CD4-positive, alpha-beta memory T cell (primary cell): ENCODE data around the gene PARK7. TPM values are rescaled to one million over a fixed set of nuclear protein-coding genes. Genes with fewer than 3 reads are reported as not detected.

Experiments used
- CTCF ChIA-PET: fragments of 350-600 bp; sonication (Branson Sonifier 250); formaldehyde crosslinking; loops from one replicate; lab custom pipeline; 2021; ENCODE audit warnings: inconsistent platforms; ENCODE audit not compliant: partially characterized antibody; lab: Charles Lee
- POLR2A ChIA-PET: fragments of 350-600 bp; sonication (Branson Sonifier 250); formaldehyde crosslinking; loops from one replicate; lab custom pipeline; 2021; ENCODE audit not compliant: partially characterized antibody; lab: Charles Lee
- DNase-seq, 5 donors: peaks; one replicate each; pipeline versions ENCODE4 v3.0.0 to v3.0.0-alpha.2; 2020 to 2022; ENCODE audit warnings: mixed read lengths in 1 of 5
- H3K27ac ChIP-seq: one replicate; pipeline ENCODE4 v1.7.0; 2013; ENCODE audit warnings: low read depth, low read length
- H3K27me3 ChIP-seq: 2 replicates; pipeline ENCODE4 v1.7.0; 2013; ENCODE audit warnings: mild to moderate bottlenecking, low read length, moderate library complexity; ENCODE audit not compliant: insufficient read depth
- H3K36me3 ChIP-seq: 2 replicates; pipeline ENCODE4 v1.7.0; 2013; ENCODE audit warnings: mild to moderate bottlenecking, low read length, moderate library complexity; ENCODE audit not compliant: insufficient read depth
- H3K4me1 ChIP-seq: 2 replicates; pipeline ENCODE4 v1.7.0; 2013; ENCODE audit warnings: mild to moderate bottlenecking, low read length, moderate library complexity; ENCODE audit not compliant: insufficient read depth
- H3K4me3 ChIP-seq, 2 donors: one replicate each; pipeline ENCODE4 v1.7.0; 2013; ENCODE audit warnings: low read length in 2 of 2, mild to moderate bottlenecking in 1 of 2
- H3K9me3 ChIP-seq, 2 donors: one replicate each; pipeline ENCODE4 v1.7.0; 2013; ENCODE audit warnings: low read length in 2 of 2, control low read depth in 1 of 2; ENCODE audit not compliant: control insufficient read depth in 1 of 2
- H3K27ac Mint-ChIP-seq, 7 donors: one replicate each; pipeline ENCODE4 v1.8.0; 2020 to 2021; ENCODE audit warnings: mixed read lengths in 7 of 7, mild to moderate bottlenecking in 6 of 7, inconsistent platforms in 3 of 7, moderate library complexity in 3 of 7
- H3K27me3 Mint-ChIP-seq, 2 donors: one replicate each; pipeline ENCODE4 v1.8.0; 2020 to 2021; ENCODE audit warnings: mixed read lengths in 2 of 2
- H3K36me3 Mint-ChIP-seq, 2 donors: one replicate each; pipeline ENCODE4 v1.8.0; 2020 to 2021; ENCODE audit warnings: mixed read lengths in 2 of 2, inconsistent platforms in 1 of 2, mild to moderate bottlenecking in 1 of 2
- H3K4me1 Mint-ChIP-seq, 4 donors: one replicate each; pipeline ENCODE4 v1.8.0; 2020 to 2021; ENCODE audit warnings: mixed read lengths in 4 of 4, mild to moderate bottlenecking in 1 of 4
- H3K4me3 Mint-ChIP-seq, 8 donors: one replicate each; pipeline ENCODE4 v1.8.0; 2020 to 2021; ENCODE audit warnings: mixed read lengths in 8 of 8, mild to moderate bottlenecking in 7 of 8, moderate library complexity in 6 of 8, inconsistent platforms in 3 of 8
- H3K9me3 Mint-ChIP-seq, 8 donors: one replicate each; pipeline ENCODE4 v1.8.0; 2020 to 2021; ENCODE audit warnings: mixed read lengths in 8 of 8, mild to moderate bottlenecking in 5 of 8, inconsistent platforms in 3 of 8, moderate library complexity in 1 of 8
- intact Hi-C: fragments of 100-400 bp; cut with micrococcal nuclease; formaldehyde crosslinking; loops from one replicate; pipeline ENCODE4 v1.15.1; 2023
- polyA plus RNA-seq, 2 donors: library from polyadenylated mRNA; unstranded; fragments of 300-500 nt; fragmentation: Illumina TruSeq; gene quantifications; one replicate each; pipeline ENCODE4 v1.2.3, GENCODE V29; 2021
- total RNA-seq, 2 experiments: library from RNA; stranded (reverse); gene quantifications; one replicate each; pipeline ENCODE4 v1.2.3, GENCODE V29; 2021

The PARK7 gene
- total and polyA plus RNA-seq, 4 experiments from 2014 or later, result 112 to 381 (median 232) TPM

DNA sequence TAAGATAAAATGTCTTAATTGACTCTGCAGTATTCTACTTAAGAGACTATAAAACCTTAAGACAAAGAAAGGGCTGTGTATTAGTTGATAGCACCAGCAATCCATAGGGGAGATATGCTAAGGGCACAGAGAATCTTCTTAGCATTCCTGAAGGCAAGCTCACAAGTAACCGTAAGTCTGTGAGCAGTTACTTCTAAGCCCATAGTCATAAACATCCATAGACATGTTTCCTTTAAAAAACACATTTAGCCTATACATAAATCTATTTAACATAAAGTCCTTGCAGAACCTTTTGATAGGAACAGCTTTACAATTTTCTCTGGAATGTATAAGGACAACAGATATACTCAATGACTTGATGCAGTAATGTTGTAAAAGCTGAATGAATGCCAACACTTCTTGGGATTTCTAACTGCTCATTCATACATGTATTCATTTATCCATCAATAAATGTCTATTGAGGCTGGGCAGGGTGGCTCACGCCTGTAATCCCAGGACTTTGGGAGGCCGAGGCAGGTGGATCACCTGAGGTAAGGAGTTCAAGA is 70.9 kb downstream of the PARK7 start:
- Histone ChIP-seq H3K4me1 (no peaks in the 10 kb centered on the region), H3K27ac (no peak overlapping the region), H3K4me3 (no peak overlapping the region), H3K27me3 (no peaks in the 10 kb centered on the region), H3K36me3 (no peaks in the 10 kb centered on the region), H3K9me3 (no peaks in the 10 kb centered on the region)
- ChIA-PET CTCF (interaction anchor here (0.5 to 5.2 kb wide), 12 partner anchors 8 to 403 kb away, joined by 3 to 56 read pairs (median 8); partner anchors contain the start of gene SLC45A1), POLR2A (interaction anchor here (0.6 kb wide), 1 partner anchor 19 kb away, joined by 3 read pairs; no protein-coding TSS in a partner anchor)
- no peaks in the 10 kb centered on the region for H3K36me3 Mint-ChIP-seq
- H3K27ac Mint-ChIP-seq, result no peak overlapping the region
- no peaks in the 10 kb centered on the region for H3K9me3 Mint-ChIP-seq
- no peak for DNase-seq
- intact Hi-C loops, result loop anchor here (10.0 kb wide), 1 partner anchor 182 kb away; no protein-coding TSS in a partner anchor
- no peaks in the 10 kb centered on the region for H3K27me3 Mint-ChIP-seq
- H3K4me3 Mint-ChIP-seq, result no peak overlapping the region
- H3K4me1 Mint-ChIP-seq, result no peaks in the 10 kb centered on the region

DNA sequence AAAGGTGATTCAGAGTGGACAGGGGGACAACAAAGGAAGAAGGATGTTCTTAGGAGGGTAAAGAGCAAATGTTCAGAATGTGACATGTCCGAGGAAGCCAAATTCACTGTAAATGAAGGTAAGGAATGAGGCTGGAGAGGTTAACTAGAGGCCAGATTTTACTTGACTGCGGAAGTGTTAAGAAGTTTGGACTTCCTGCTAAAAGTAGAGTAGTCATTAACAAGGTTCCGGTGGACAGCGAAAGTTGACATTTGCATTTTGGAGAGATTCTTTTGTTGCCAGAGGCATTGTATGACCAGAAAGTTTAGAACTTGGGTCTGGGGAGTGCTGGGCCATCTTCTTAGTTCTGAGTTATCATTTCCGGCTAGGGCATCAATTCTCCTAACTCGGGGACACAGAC is 71.8 kb downstream of the PARK7 start:
- H3K36me3 Mint-ChIP-seq, result no peaks in the 10 kb centered on the region

More for the DNA sequence above, 71.8 kb downstream of the PARK7 start:
- Mint-ChIP-seq H3K27ac (no peak overlapping the region), H3K4me1 (no peaks in the 10 kb centered on the region), H3K9me3 (no peaks in the 10 kb centered on the region), H3K27me3 (no peaks in the 10 kb centered on the region), H3K4me3 (no peak overlapping the region)
- no peak overlapping the region for H3K4me3 ChIP-seq
- H3K36me3 ChIP-seq, result no peaks in the 10 kb centered on the region
- no peak overlapping the region for H3K27ac ChIP-seq
- no peaks in the 10 kb centered on the region for H3K9me3 ChIP-seq
- intact Hi-C loops, result loop anchor here (10.0 kb wide), 1 partner anchor 181 kb away; no protein-coding TSS in a partner anchor
- ChIA-PET POLR2A (no interaction called here), CTCF (interaction anchor here (0.6 to 5.2 kb wide), 7 partner anchors 278 to 409 kb away, joined by 3 to 56 read pairs (median 10); partner anchors contain the start of gene SLC45A1)
- no peaks in the 10 kb centered on the region for H3K27me3 ChIP-seq
- no peaks in the 10 kb centered on the region for H3K4me1 ChIP-seq
- DNase-seq, result no peak

Other genes with a start within 250 kb of the PARK7 start
- 10 to 100 TPM; 53.3 to 67.0 TPM for gene VAMP3, start 190.4 kb upstream of the PARK7 start, total RNA-seq
- 10 to 100 TPM; 45.6 to 50.5 TPM for gene VAMP3, start 190.4 kb upstream of the PARK7 start, polyA plus RNA-seq
- gene PER3, start 177.4 kb upstream of the PARK7 start, total RNA-seq, result 1 to 10 TPM; 7.4 to 7.9 TPM
- gene PER3, start 177.4 kb upstream of the PARK7 start, polyA plus RNA-seq, result 1 to 10 TPM; 3.5 to 4.9 TPM
- gene UTS2, start 108.6 kb upstream of the PARK7 start, total RNA-seq, result under 1 TPM in 1 of 2 experiments, not detected in 1; 0.61 TPM
- 1 to 10 TPM in 1 of 2 donors, under 1 TPM in 1; 0.33 to 1.1 TPM for gene UTS2, start 108.6 kb upstream of the PARK7 start, polyA plus RNA-seq
- under 1 TPM; 0.15 to 0.53 TPM for gene TNFRSF9, start 20.9 kb upstream of the PARK7 start, total RNA-seq
- under 1 TPM in 1 of 2 donors, not detected in 1; 0.56 TPM for gene TNFRSF9, start 20.9 kb upstream of the PARK7 start, polyA plus RNA-seq
- 1 to 10 TPM; 1.0 TPM for gene ERRFI1, start 64.6 kb downstream of the PARK7 start, total RNA-seq
- gene ERRFI1, start 64.6 kb downstream of the PARK7 start, polyA plus RNA-seq, result under 1 TPM; 0.18 to 0.73 TPM